GM19240 (cell line): Measurements from ENCODE around the gene MBOAT1.
"Not testable (repeated sequence)": the region's sequence is repeated elsewhere in the genome, so short reads cannot be mapped to it uniquely, and the experiment has no call there.

Experiments
- DNase-seq: peaks from one replicate; pipeline ENCODE4 v3.0.0; 2011; ENCODE audit warnings: low spot score; ENCODE audit not compliant: insufficient read length

The MBOAT1 gene

DNA sequence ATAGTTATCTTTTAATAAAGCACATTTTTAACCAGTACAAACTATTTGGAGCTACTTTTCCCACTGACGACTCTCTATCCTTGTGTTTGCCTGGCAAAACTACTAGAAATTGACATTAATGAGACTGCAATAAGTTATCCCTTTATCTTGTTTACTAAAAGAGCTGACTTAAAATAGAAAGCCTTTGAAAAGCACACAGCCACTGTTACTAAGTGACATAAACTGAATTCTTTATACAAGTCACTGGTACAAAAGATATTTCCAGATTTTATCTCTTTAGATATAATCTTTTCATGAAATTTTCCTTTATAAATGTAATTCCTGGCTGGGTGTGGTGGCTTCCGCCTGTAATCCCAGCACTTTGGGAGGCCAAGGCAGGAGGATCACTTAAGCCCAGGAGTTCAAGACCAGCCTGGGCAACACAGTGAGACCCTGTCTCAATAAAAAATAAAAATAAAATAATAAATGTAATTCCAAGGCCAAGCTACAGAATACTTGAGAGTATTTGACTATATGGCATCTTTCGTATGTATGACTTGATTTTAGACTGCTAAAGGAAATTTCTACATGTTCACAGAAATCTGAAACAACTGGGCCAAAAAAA lies 9.5 kb downstream of the MBOAT1 start:
- DNase-seq: no peak

DNA sequence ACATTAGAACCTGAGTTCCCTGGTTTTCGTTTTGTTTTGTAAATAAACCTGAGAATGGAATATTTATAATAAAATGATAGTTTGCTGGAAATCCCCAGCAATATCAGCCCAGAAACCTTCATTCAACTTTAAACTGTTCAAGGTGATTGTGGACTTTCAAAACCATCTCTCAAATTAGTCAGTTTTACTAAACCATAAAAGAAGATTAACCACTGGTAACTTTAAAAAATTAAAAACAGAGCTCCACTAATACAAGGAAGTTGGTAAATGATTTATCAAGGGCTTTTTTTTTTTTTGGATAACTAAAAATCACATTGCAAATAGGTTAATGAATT lies 10.0 kb downstream of the MBOAT1 start:
- no peak for DNase-seq

DNA sequence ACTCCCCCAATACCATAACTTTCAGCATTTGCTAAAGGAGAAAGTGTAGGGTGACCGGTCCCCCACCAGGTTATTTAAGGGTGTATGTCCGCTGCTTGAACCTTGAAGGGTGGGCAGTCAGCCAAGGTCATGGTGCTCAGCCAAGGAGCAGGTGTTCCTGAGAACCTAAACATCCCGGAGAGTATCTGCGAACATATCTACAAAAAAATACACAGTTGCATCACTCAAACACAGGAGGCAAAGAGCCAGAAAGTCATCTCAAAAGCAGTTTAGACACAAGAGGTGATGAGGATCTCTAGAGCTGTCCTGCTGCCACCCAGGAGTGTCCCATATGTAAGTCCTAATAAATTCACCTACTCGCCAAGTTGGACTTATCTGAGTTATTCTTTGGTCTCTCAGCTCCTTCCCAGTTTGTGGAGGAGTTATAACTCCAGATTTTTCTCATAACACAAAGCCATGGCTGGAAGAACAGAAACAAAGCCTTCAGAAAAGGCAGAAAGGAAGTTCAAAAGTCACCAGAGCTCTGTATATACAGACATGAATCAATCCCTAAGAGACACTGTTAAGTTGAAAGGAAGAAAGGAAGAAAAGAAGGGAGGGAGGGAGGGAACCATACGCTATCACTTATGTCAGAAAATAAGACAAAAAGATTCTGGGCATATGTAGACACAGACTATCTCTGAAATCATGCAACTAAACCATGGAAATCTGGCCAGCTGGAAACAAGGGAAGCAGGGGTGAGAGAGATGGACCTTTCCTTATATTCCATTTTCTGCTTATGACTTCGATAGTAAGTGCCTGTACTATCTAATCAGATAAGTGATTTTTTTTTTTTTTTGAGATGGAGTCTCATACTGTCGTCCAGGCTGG lies 11.3 kb downstream of the MBOAT1 start:
- DNase-seq: no peak

DNA sequence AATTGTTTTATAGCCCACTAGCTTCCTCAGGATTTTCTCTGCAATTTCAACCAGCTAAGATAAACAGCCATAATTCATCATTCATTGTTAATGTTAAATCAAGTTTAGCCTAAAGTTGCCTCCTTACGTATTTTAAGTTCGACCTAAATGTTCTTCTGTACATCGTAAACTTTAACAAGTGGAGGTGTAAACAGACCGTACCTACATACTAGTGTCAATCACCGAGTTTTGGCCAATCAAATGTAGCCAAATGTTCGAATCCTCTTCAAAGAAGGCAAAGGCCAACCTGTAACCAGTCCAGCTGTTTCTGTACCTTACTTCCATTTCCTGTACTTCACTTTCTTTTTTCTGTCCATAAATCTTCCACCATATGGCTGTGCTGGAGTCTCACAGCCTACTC lies 13.5 kb downstream of the MBOAT1 start:
- no peak for DNase-seq

DNA sequence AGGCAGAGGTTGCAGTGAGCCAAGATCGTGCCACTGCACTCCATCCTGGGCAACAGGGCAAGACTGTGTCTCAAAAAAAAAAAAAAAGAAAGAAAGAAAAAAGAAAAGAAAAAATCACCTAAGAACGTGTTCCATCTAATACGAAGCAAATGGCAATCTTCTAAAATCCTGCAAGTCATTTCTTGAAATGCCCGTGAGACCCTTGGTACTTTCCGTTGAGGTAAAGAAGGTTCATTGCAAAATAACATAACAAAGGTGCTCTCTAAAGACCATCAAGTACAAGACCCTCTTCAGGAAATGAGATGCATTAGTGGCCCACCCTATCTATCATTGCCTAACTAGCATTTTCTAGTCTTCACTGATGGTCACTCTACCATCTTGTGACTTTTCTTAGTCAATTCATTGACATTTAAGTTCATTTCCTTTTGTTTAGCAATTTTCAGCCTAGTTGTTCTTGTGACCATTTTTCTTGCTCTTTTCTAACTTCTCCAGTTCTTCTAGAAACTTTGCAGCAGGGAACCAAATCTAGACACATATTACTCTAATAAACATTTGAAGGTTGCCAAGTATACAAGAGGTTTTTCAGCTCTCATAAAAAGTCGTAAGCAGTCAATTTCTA lies 14.0 kb downstream of the MBOAT1 start:
- DNase-seq: no peak

DNA sequence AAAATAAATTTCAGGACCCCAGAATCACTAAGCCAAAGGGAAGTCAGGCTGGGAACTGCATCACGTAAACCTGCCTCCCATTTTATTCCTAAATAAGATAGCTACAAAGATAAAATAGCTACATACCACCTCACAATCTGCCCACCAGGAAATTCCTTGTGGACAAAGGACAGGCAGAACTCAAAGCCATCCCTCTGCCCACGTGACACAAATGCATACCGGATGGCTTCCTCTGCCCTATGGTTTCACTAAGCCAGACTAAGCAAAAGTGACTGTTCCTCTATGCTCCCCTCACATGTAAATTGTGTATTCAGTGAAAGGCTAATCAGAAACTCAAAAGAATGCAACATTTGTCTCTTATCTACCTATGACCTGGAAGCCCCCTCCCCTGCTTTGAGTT lies 15.0 kb downstream of the MBOAT1 start:
- DNase-seq: no peak

DNA sequence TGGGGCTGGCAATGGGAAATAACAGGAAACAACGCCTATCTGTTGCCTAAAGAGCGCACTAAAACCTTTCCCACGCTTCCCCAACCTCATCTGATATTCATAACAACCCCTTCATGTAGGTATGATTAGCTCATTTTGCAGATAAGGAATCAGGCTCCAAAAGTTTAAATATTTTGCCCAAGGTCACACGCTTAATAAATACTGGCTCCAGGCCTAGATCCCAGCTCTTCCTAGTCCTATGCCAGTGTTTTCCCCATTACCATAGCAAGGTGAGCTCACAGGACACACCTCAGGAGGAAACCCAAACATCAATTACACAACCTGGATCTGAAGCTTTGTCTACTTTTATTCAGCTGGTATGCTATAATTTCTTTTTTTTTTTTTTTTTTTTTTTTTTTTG lies 19.6 kb downstream of the MBOAT1 start:
- DNase-seq: no peak

DNA sequence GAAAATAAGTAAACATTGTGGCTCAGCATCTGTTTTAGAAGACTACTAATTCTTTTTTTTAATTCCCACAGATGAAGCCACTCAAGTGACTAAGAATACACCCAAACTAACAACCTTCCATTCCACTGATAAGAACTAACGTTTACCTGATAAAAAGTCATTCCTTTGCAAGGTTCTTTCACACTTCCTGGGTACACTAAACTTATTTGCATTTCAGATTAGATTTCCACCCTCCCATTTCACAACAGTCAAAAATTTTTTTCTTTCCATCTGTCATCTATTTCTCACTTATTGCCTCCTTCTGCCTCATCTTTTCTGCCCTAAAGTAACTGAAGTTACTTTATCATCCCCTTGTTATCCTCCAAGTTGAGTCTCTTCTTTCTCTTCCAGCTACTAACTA lies 20.3 kb downstream of the MBOAT1 start:
- DNase-seq: no peak

DNA sequence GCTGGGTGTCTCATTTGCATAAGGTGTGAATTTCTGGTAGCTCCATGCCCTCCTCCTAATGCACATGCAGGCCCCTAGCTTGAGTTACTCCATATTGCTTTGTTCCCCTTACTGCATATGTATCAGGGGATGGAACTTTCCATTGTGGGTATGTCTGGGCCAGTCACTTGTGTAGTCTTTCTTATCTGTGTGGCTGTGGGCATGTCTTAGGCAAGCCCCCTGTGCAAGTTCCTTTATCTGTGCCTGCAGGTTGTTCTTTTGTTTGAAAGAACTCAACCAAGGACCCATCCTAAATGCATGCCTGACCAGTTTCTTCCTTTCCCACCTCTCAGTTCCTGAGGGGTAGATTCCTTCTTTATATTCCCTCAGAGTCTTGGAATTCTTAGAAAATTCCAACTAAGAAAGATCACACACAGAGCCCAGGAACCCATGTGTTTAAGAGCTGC lies 23.6 kb downstream of the MBOAT1 start:
- DNase-seq: no peak

DNA sequence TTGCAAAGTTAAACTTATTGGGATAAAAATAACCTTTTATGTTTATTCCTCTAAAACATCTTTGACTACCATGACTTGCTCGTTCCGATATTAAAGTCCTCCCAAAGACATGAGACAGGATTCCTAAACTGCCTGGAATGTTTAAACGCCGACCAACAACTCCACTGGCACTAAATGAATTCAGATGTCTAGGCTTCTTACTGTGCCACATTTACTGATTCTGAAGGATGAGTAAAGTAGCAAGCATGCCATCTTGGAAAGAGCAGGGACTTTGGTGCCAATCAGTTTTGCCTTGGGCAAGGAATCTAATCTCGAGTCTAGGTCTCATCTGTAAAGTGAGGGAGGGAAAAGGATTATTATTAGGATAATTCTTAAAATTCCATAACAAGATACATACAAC lies 25.3 kb downstream of the MBOAT1 start:
- no peak for DNase-seq

DNA sequence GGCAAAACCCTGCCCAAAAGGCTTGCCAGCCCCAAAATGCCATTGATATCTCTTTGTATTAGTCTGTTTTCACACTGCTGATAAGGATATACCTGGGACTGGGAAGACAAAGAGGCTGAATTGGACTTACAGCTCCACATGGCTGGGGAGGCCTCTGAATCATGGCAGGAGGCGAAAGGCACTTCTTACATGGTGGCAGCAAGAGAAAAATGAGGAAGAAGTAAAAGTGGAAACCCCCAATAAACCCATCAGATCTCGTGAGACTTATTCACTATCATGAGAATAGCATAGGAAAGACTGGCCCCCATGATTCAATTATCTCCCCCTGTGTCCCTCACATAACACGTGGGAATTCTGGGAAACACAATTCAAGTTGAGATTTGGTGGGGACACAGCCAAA lies 28.6 kb downstream of the MBOAT1 start:
- no peak for DNase-seq

DNA sequence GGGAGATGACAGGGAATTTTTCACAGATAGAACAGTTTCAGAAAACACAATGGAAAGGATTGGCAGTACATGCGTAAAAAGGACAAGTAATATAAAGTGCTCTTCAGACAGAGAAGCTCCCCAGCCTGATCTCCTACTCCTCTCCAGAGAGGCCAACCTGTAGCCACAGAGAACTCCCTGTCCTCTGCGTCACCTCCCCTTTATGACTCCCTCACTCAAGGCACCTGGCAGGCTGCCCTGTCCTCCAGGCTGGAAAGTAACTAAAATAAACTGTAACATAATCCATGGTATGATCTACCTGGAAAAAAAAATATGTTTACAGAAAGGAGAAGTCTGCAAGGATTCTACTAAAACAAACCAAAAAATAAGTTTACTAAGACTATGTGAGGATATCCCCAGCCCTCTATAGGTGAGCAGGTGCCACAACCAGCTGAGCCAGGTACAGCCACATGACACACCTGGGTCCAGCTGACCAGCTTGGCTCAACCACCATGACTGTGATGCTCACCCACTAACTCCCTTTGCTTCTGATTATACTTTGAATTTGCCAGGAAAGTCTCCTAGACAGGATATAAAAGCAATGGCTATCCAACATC lies 29.2 kb downstream of the MBOAT1 start:
- no peak for DNase-seq

DNA sequence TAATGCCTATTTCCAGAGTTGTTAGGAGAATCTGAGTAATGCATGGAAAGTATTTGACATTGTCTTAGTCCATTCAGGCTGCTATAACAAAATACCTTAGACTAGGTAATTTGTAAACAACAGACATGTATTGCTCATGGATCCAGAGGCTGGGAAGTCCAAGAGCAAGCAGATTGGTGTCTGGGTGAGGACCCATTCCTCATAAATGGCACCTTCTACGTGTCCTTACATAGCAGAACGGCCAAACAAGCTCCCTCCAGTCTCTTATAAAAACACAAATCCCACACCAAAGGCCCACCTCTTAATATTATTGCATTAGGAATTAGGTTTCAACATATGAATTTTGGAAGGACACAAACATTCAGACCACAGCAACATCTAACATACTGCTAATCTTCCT lies 30.2 kb downstream of the MBOAT1 start:
- DNase-seq: no peak

DNA sequence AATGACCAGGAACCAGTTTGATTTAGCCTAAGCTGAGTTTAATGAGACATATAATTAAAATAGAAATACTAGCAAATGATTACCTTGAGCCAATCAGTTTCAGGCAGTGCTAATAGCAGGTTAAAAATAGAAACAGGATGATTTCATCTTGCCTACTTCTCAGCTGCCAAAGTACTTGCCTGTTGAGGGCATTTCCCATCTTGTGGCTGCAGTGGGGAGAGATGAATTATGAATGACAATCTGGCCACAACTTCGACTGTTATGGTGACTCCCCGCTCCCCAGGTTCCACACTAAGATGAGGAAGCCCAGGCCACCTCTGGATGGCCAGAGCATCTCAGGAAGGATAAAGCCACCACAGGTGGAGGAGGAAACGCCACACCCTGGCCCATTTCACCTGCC lies 31.3 kb downstream of the MBOAT1 start:
- DNase-seq: no peak

DNA sequence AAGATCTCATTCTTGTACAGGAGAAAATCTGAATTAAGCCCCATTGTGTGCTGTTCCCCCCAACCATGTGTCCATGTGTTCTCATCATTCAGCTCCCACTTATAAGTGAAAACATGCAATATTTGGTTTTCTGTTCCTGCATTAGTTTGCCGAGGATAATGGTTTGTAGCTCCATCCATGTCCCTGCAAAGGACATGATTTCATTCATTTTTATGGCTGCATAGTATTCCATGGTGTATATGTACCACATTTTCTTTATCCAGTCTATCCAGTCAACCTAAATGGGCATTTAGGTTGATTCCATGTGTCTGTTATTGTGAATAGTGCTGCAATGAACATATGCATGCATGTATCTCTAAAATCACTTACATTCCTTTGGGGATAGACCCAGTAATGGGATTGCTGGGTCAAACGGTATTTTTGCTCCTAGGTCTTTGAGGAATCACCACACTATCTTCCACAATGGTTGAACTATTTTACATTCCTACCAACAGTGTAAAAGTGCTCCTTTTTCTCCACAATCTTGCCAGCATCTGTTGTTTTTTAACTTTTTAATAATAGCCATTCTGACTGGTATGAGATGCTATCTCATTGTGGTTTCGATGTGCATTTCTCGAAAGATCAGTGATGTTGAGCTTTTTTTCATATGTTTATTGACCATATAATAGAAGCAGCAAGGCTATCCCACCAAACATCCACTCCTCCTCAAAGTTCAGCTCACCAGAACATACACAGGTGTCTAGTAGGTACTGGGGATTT lies 32.8 kb downstream of the MBOAT1 start:
- not testable (repeated sequence) for DNase-seq

DNA sequence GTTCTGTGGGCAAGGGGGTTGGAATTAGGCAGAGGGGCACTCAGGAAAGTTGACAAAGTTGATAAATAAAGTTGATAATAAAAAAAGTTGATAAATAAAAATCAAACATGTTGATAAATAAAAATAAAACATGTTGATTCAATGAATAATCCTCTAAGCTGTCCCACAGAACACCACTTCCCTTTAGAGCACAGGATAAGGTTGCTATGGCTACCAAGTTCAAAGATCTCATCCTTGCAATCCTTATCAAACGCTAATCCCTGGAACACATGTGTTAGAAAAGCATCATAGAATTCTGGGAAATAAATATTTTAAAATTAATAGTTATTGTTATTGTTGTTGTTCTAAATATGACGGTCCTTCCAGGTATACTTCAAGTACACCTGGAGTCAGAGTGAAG lies 33.9 kb downstream of the MBOAT1 start:
- no peak for DNase-seq

DNA sequence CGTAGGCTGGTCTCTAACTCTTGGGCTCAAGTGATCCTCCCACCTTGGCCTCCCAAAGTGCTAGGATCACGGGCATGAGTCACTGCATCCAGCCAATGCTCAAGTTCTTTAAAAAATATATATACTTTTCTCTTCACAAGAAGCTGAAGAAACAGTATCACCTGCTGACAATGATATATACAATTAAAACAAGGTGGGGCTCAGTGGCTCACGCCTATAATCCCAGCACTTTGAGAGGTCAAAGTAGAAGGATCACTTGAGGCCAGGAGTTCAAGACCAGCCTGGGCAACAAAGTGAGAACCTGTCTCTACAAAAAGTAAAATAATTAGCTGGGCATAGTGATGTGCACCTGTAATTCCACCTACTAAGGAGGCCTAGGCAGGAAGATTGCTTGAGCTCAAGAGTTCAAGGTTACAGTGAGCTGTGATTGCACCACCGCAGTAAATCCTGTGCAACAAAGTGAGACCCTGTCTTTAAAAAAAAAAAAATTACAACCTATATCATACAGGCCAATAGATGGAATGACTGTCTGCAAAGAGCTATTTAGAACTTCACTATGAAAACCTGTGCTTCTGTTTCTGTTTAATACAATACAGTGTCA lies 36.4 kb downstream of the MBOAT1 start:
- no peak for DNase-seq

DNA sequence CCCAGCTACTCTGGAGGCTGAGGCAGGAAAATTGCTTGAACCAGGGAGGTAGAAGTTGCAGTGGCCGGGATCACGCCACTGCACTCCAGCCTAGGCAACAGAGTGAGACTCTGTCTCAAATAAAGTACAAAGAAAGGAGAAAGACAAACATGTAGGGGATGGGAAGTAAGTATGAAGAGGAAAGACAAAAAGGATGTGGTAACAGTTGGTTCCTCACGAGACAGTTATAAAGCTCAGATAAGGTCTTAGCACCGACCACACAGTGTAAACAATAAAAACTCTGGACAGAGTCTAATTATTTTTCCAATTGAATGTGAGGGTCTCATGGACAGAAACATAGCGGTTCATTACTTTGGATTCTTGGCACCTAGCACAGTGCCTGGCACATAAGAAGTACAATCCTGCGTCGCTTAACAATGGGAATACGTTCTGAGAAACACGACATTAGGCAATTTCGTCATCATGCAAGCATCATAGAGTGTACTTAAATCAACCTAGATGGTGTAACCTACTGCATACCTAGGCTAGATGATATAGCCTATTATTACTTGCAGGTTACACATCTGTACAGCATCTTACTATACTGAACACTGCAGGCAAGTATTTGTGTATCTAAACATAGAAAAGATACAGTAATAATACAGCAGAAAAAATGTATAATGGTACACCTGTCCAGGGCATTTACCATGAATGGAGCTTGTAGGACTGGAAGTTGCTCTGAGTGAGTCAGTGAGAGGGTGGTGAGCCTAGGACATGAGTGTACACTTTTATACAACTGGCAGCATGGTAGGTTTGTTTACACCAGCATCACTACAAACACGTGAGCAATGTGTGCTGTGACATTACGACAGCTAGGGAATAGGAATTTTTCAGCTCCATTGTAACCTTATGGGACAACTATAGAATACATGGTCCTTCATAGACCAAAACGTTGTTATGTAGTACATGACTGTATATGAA lies 38.2 kb downstream of the MBOAT1 start:
- DNase-seq: no peak

DNA sequence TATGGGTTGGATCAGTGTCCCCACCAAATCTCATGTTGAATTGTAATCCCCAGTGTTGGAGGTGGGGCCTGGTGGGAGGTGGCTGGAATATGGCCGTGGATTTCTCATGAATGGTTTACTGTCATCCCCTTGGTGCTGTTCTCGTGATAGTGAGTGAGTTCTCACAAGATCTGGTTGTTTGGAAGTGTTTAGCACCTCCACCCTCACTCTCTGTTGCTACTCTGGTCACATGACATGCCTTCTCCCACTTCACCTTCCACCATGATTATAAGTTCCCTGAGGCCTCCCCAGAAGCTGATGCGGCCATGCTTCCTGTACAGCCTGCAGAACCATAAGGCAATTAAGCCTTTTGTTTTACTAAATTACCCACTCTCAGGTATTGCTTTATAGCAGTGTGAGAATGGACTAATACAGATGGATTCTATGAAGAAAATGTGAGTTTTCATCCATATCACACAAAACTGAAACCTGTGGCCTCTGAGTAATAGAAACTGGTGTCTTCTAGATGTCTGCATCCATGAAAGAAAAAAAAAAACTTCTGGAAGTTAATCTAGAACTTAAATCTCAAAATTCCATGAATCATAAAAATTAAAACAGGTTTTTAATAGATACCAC lies 39.3 kb downstream of the MBOAT1 start:
- no peak for DNase-seq
